HG02678 (cell line): ENCODE measurements around the gene HMOX2.

Source experiments
- ATAC-seq: cut with Tn5 transposase; IDR thresholded peaks from one replicate; pipeline ENCODE4 v1.9.1; 2021; ENCODE audit warnings: mild to moderate bottlenecking, moderate library complexity; ENCODE audit not compliant: unreplicated experiment

Gene HMOX2

GRCh38 chr16:4522051-4522581 is 45.9 kb downstream of the HMOX2 start:
- no peak for ATAC-seq

GRCh38 chr16:4523686-4524085 is 47.5 kb downstream of the HMOX2 start:
- ATAC-seq: no peak

GRCh38 chr16:4524571-4524970 is 48.4 kb downstream of the HMOX2 start:
- ATAC-seq: no peak

GRCh38 chr16:4525069-4525468 is 48.9 kb downstream of the HMOX2 start:
- no peak for ATAC-seq

- no peak for ATAC-seq
Observed at GRCh38 chr16:4525634-4526277, 49.6 kb downstream of the HMOX2 start.

- ATAC-seq: no peak
Observed at GRCh38 chr16:4529085-4530060, 53.2 kb downstream of the HMOX2 start.

GRCh38 chr16:4531811-4532210 is 55.6 kb downstream of the HMOX2 start:
- ATAC-seq: no peak

GRCh38 chr16:4532238-4532637 is 56.0 kb downstream of the HMOX2 start:
- ATAC-seq: no peak

GRCh38 chr16:4533490-4533889 is 57.3 kb downstream of the HMOX2 start:
- ATAC-seq: no peak

- ATAC-seq: no peak
Observed at GRCh38 chr16:4534151-4534790, 58.1 kb downstream of the HMOX2 start.

- ATAC-seq: no peak
Observed at GRCh38 chr16:4535627-4536108, 59.5 kb downstream of the HMOX2 start.

- ATAC-seq: no peak
Observed at GRCh38 chr16:4536391-4537106, 60.4 kb downstream of the HMOX2 start.

GRCh38 chr16:4537376-4538343 is 61.5 kb downstream of the HMOX2 start:
- peak; percentile 19 for ATAC-seq

GRCh38 chr16:4538350-4539235 is 62.4 kb downstream of the HMOX2 start, which contains the start of gene CDIP1:
TSS of gene CDIP1 (minus strand) at chr16:4538773. CDS start at chr16:4514130, 24,643 bp downstream.
- ATAC-seq: peak; percentile 82

- ATAC-seq: no peak
Observed at GRCh38 chr16:4539716-4540284, 63.6 kb downstream of the HMOX2 start.

- ATAC-seq: no peak
Observed at GRCh38 chr16:4544473-4544872, 68.3 kb downstream of the HMOX2 start.

- no peak for ATAC-seq
Observed at GRCh38 chr16:4548124-4548523, 71.9 kb downstream of the HMOX2 start.

GRCh38 chr16:4550591-4550990 is 74.4 kb downstream of the HMOX2 start:
- ATAC-seq: no peak
